HUES48 (cell line): Measurements from ENCODE around the gene SCUBE1.

Experiments used
- H3K27ac ChIP-seq: one replicate; pipeline ENCODE4 v1.7.0; 2013; ENCODE audit warnings: low read depth, low read length, inconsistent platforms
- H3K27me3 ChIP-seq: 2 replicates; pipeline ENCODE4 v1.6.1; 2013; ENCODE audit warnings: mild to moderate bottlenecking, low read length; ENCODE audit not compliant: control insufficient read depth, insufficient read depth
- H3K36me3 ChIP-seq: 2 replicates; pipeline ENCODE4 v1.6.1; 2013; ENCODE audit warnings: low read length; ENCODE audit not compliant: control insufficient read depth, insufficient read depth
- H3K4me1 ChIP-seq: 2 replicates; pipeline ENCODE4 v1.6.1; 2013; ENCODE audit warnings: mild to moderate bottlenecking, low read length; ENCODE audit not compliant: control insufficient read depth, insufficient read depth
- H3K4me3 ChIP-seq: 2 replicates; pipeline ENCODE4 v1.5.1; 2013; ENCODE audit warnings: mild to moderate bottlenecking, low read depth, low read length
- H3K9ac ChIP-seq: 2 replicates; pipeline ENCODE4 v1.6.1; 2013; ENCODE audit warnings: mild to moderate bottlenecking, low read depth, low read length, moderate library complexity
- H3K9me3 ChIP-seq: 2 replicates; pipeline ENCODE4 v1.6.1; 2013; ENCODE audit warnings: low read length; ENCODE audit not compliant: control insufficient read depth, insufficient read depth

The SCUBE1 gene

DNA sequence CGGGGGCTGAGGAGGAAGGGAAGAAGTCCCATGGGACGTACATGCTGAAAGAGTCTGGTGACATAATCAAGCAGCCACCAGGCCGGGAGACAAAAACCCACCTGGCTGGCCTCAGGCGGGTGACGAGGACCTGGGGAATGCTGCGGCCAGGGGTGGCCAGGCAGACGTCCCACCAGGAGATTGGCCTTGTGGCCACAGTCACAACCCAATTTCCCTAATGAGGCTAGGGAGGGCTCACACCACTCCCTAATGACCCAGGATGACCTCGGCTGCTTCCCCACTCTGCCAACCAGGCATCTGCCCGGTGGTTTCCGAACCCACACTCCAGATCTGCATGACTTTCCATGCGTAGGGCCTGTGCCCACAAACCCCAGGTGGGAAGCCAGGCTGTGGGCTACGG, 66.9 kb downstream of the SCUBE1 start:
- no peaks in the 10 kb centered on the region for H3K36me3 ChIP-seq
- no peak overlapping the region for H3K27ac ChIP-seq
- H3K4me1 ChIP-seq: peaks cover 13% of the 10 kb centered on the region
- H3K9ac ChIP-seq: no peak overlapping the region
- no peak overlapping the region for H3K4me3 ChIP-seq
- H3K9me3 ChIP-seq: no peaks in the 10 kb centered on the region
- H3K27me3 ChIP-seq: no peaks in the 10 kb centered on the region

DNA sequence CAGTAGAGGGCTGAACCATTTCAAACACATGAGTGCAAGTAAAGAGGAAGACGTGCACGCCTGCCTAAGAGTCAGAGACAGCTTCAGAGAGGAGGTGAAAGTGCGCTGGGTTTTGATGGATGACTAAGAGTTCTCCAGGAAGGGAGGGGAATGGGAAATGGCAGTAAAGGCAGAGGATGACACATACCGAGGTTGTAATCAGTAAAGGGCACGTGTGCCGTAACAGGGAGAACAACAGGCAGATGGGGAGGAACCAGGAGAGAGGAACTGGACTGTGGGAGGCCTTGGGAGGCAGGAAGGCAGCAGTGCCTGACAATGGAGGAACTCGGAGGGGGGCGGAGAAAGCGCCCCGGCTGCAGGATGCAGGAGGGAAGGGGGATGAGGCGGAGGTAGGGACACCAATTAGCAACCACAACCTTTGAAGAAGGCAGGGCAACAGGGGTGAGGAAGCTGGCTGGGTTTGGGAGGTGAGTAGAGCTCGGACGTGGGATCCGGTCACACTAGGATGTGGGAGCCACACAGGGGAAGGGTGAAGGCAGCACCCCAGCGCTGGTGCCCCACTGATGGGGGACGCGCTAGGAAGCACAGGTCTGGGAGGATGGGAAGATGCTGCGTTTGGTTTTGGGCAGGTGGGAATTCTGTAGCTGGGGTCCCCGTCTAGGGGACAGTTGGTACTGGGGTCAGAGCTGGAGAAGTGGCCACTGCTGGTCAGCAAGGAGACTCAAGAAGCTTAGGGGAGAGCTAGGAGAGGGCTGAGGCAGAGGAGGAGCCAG, 67.4 kb downstream of the SCUBE1 start:
- Histone ChIP-seq H3K9ac (no peak overlapping the region), H3K4me1 (peaks cover 13% of the 10 kb centered on the region), H3K4me3 (no peak overlapping the region), H3K27ac (no peak overlapping the region), H3K27me3 (no peaks in the 10 kb centered on the region), H3K36me3 (no peaks in the 10 kb centered on the region), H3K9me3 (no peaks in the 10 kb centered on the region)

DNA sequence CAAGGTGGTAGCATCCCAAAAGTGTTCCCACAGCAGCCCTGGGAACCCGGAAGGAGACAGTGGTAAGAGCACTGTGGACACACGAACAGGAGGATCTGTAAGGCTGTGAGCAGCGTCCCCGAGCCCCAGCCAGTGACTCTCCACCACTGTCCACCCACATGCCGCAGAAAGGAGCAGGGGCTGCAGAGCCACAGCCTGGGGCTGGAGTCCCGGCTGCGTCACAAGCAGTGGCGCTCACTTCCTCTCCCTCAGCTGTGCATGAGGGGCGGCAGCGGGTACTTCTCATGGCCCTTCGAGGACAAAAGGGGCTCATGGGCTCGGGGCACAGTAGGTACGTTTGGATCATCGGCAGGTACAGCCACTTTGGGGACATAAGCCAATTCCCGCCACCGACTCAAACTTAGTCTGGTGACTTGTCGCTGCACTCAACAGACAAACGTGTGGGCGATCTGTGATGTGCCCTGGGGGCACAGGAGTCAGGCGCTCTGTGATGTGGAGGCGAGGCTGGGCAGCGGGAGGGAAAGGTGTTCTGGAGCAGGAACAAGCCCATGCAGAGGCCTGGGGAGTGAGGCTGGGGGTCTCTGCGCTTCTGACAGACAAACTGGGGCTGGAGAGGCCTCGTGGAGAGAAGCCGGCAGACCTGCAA, 68.5 kb downstream of the SCUBE1 start:
- H3K27ac ChIP-seq: no peak overlapping the region
- no peak overlapping the region for H3K4me3 ChIP-seq
- H3K9me3 ChIP-seq: no peaks in the 10 kb centered on the region
- H3K9ac ChIP-seq: no peak overlapping the region
- no peaks in the 10 kb centered on the region for H3K27me3 ChIP-seq
- H3K4me1 ChIP-seq: peaks cover 8% of the 10 kb centered on the region
- no peaks in the 10 kb centered on the region for H3K36me3 ChIP-seq

DNA sequence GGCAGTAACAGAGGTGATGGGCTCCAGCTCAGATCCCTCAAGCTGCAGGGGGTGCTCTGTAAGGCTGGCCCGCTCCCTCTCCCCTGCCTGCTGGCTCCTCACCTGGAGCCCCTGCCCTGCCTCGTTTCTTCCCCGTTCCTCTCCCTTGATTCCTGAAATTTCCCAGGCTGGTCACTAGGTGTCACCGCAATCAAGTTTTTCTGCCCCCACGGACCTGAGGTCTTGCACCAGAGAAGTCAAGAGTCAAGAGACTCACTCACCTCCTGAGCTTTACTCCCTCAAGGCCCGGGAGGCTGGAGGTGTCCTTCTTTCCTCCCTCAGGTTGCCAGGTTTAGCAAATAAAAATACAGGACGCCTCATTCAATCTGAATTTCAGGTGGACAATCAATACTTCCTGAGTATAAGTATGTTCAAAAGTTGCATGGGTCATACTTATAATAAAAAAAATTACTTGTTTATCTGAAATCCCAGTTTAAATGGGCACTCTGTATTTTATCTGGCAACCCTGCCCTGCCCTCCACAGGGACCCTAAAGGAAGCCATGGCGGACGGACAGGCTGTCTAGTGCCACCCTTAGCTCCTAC, 69.2 kb downstream of the SCUBE1 start:
- Histone ChIP-seq H3K27ac (no peak overlapping the region), H3K9ac (no peak overlapping the region), H3K9me3 (no peaks in the 10 kb centered on the region), H3K36me3 (no peaks in the 10 kb centered on the region), H3K27me3 (no peaks in the 10 kb centered on the region), H3K4me1 (peaks cover 6% of the 10 kb centered on the region), H3K4me3 (no peak overlapping the region)

GRCh38 chr22:43272869-43273318, 70.3 kb downstream of the SCUBE1 start:
- no peak overlapping the region for H3K27ac ChIP-seq
- H3K4me1 ChIP-seq: peaks cover 6% of the 10 kb centered on the region
- no peak overlapping the region for H3K9ac ChIP-seq
- no peaks in the 10 kb centered on the region for H3K27me3 ChIP-seq
- no peak overlapping the region for H3K4me3 ChIP-seq
- H3K9me3 ChIP-seq: no peaks in the 10 kb centered on the region
- H3K36me3 ChIP-seq: no peaks in the 10 kb centered on the region

DNA sequence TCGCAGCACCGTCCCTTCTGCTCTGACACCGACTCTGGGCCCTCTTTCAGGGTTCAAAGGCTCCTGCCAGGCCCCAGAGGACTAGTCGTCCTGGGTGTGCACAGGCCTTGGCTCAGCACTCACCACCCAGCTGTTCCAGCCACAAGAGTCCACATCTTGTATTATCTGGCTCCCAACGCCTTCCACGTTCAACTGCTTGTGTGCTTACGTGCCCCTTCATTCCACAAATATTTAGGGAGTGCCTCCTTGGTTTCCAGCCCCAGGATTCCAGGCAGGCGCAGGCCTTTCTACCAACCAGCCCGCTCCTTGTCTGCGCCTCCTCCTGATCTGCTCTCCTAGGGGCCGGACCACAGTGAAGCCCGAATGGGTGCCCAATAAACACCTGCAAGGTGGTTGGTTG, 70.9 kb downstream of the SCUBE1 start:
- Histone ChIP-seq H3K4me1 (peaks cover 6% of the 10 kb centered on the region), H3K27me3 (no peaks in the 10 kb centered on the region), H3K27ac (no peak overlapping the region), H3K4me3 (no peak overlapping the region), H3K36me3 (no peaks in the 10 kb centered on the region), H3K9me3 (no peaks in the 10 kb centered on the region), H3K9ac (no peak overlapping the region)

DNA sequence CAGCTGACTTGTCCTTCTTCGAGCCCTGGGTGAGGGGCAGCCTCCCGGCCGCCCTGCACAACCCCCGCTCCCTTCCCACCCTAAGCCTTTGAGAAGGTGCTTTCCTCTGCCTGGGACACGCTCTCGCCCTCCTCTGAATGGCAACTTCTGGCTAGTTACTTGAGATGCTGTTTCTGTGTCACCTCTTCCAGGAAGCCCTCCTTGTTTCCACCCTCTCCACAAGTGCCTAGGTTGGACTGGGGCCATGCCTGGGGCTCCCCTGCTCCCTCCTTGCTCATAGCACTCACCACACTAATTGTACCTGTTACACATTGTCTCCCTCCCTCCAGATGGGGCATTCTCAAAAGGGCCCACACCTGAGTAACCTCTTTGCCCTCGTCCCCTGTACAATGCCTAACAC, 72.2 kb downstream of the SCUBE1 start:
- Histone ChIP-seq H3K9ac (no peak overlapping the region), H3K9me3 (no peaks in the 10 kb centered on the region), H3K27me3 (no peaks in the 10 kb centered on the region), H3K4me1 (peaks cover 6% of the 10 kb centered on the region), H3K36me3 (no peaks in the 10 kb centered on the region), H3K4me3 (no peak overlapping the region), H3K27ac (no peak overlapping the region)

- Histone ChIP-seq H3K4me3 (no peak overlapping the region), H3K27me3 (no peaks in the 10 kb centered on the region), H3K9me3 (no peaks in the 10 kb centered on the region), H3K36me3 (no peaks in the 10 kb centered on the region), H3K27ac (no peak overlapping the region), H3K4me1 (peaks cover 4% of the 10 kb centered on the region), H3K9ac (no peak overlapping the region)
These were observed 72.8 kb downstream of the SCUBE1 start for GRCh38 chr22:43270314-43270908.

DNA sequence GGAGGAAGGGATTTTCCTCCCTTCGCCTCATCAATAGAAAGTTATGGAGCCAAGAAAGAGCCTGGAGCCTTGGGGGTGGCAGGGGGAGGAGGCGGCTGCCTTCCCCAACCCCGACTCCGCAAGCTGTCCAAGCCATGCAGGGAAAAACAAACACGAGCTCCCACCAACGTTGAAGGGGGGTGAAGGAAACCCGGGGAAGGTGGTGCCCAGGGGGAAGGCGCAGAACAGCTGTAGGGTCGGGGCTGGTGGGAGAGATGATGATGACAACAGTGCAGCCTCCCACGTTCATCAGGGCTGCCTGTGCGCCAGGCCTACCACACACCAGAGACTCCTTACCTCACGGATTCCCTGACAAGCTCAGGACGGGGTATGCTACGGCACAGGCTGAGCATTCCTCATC, 73.5 kb downstream of the SCUBE1 start:
- H3K9ac ChIP-seq: no peak overlapping the region
- H3K9me3 ChIP-seq: no peaks in the 10 kb centered on the region
- H3K4me3 ChIP-seq: no peak overlapping the region
- H3K27me3 ChIP-seq: no peaks in the 10 kb centered on the region
- no peaks in the 10 kb centered on the region for H3K36me3 ChIP-seq
- no peaks in the 10 kb centered on the region for H3K4me1 ChIP-seq
- H3K27ac ChIP-seq: no peak overlapping the region

DNA sequence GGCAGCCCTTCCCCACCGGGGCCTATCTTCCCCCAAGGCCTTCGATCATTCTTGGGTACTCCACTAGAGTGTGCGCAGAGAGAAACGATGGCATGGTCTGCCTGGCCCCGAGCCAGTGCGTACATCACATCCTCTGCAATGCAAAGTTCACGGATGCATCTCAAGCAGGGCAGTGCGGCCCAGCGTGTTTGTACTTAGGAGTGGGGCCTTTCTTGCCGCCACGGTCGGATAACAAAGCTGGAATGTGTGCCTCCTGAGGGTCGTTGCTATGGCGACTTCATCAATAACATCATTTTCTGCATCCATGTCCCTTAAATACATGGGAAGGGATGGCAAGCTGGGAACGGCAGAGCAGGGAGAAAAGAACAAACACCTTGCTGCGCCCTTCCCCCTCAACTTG, 73.9 kb downstream of the SCUBE1 start:
- H3K9ac ChIP-seq: no peak overlapping the region
- H3K9me3 ChIP-seq: no peaks in the 10 kb centered on the region
- no peaks in the 10 kb centered on the region for H3K36me3 ChIP-seq
- no peaks in the 10 kb centered on the region for H3K4me1 ChIP-seq
- no peak overlapping the region for H3K27ac ChIP-seq
- H3K4me3 ChIP-seq: no peak overlapping the region
- H3K27me3 ChIP-seq: no peaks in the 10 kb centered on the region
